ENCODE data around the gene MBOAT2.

DNA sequence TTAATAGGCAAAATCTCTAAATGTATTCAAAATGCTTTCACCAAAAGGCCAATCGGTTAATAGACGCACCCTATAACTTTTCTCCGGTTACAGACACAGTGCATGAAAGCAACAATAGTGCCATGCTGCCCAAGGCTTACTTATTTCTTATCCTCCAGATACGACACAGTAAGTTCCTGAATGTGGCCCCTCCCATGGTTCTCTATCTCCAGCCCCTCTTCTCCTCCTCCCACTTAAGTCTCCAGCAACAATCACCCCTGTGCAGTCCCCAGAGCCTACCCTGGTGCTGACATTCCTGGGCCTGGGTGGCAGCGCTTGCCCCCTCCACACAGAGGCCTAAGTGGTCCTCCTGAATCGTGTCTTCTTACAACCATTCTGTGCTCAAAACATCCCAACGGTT lies 169.6 kb downstream of the MBOAT2 start:
- TF ChIP-seq POLR2A (IDR thresholded peaks at IDR 0.05), result no peak
- TF ChIP-seq, protein P1, sequence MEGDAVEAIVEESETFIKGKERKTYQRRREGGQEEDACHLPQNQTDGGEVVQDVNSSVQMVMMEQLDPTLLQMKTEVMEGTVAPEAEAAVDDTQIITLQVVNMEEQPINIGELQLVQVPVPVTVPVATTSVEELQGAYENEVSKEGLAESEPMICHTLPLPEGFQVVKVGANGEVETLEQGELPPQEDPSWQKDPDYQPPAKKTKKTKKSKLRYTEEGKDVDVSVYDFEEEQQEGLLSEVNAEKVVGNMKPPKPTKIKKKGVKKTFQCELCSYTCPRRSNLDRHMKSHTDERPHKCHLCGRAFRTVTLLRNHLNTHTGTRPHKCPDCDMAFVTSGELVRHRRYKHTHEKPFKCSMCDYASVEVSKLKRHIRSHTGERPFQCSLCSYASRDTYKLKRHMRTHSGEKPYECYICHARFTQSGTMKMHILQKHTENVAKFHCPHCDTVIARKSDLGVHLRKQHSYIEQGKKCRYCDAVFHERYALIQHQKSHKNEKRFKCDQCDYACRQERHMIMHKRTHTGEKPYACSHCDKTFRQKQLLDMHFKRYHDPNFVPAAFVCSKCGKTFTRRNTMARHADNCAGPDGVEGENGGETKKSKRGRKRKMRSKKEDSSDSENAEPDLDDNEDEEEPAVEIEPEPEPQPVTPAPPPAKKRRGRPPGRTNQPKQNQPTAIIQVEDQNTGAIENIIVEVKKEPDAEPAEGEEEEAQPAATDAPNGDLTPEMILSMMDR (IDR thresholded peaks at IDR 0.05), result no peak
